Lower lobe of right lung (tissue), 2 donors: Measurements from ENCODE around the gene LRCH1. TPM values are rescaled to one million over a fixed set of nuclear protein-coding genes. Genes with fewer than 3 reads are reported as not detected.
"Not testable (repeated sequence)": the region's sequence is repeated elsewhere in the genome, so short reads cannot be mapped to it uniquely, and the experiment has no call there.

Source experiments
- ATAC-seq, 2 donors: fragments of 200-7000 bp; cut with Tn5 transposase; one replicate each; pipeline ENCODE4 v1.9.1; 2020 to 2022; ENCODE audit warnings: mild to moderate bottlenecking in 2 of 2, moderate library complexity in 2 of 2
- DNase-seq: peaks from one replicate; pipeline ENCODE4 v3.0.0-alpha.2; 2020
- H3K27ac ChIP-seq: fragments of 200-600 bp; one replicate; pipeline ENCODE4 v1.8.0; 2022
- H3K27me3 ChIP-seq: fragments of 200-600 bp; one replicate; pipeline ENCODE4 v1.8.0; 2022; ENCODE audit warnings: low read depth
- H3K36me3 ChIP-seq: fragments of 200-600 bp; one replicate; pipeline ENCODE4 v1.8.0; 2022; ENCODE audit warnings: mild to moderate bottlenecking
- H3K4me1 ChIP-seq: fragments of 200-600 bp; one replicate; pipeline ENCODE4 v1.8.0; 2022
- H3K4me3 ChIP-seq: fragments of 200-600 bp; one replicate; pipeline ENCODE4 v1.8.0; 2022; ENCODE audit warnings: mild to moderate bottlenecking
- H3K9me3 ChIP-seq: fragments of 200-600 bp; one replicate; pipeline ENCODE4 v1.8.0; 2022
- intact Hi-C: fragments of 100-400 bp; cut with DNase I; formaldehyde crosslinking; loops from one replicate; pipeline ENCODE4 v1.11.0; 2022
- total RNA-seq: library from RNA; stranded (reverse); fragmentation: NEBNext Ultra II Directional; extraction: Animal tissue kit (Norgen Biotek cat#: 25700); gene quantifications from one replicate; pipeline ENCODE4 v1.2.1, GENCODE V29; 2021
- TF ChIP-seq, protein P1 (sequence below): fragments of 200-600 bp; IDR thresholded peaks from one replicate; pipeline ENCODE4 v1.8.0; 2022; ENCODE audit warnings: antibody characterized with exemption, mild to moderate bottlenecking
- donor health status: DM: no; HTN: yes; CAD: no; lungs with severe emphysema.

Gene LRCH1
- total RNA-seq, 1 donor from 2014 or later = 25.9 TPM

DNA sequence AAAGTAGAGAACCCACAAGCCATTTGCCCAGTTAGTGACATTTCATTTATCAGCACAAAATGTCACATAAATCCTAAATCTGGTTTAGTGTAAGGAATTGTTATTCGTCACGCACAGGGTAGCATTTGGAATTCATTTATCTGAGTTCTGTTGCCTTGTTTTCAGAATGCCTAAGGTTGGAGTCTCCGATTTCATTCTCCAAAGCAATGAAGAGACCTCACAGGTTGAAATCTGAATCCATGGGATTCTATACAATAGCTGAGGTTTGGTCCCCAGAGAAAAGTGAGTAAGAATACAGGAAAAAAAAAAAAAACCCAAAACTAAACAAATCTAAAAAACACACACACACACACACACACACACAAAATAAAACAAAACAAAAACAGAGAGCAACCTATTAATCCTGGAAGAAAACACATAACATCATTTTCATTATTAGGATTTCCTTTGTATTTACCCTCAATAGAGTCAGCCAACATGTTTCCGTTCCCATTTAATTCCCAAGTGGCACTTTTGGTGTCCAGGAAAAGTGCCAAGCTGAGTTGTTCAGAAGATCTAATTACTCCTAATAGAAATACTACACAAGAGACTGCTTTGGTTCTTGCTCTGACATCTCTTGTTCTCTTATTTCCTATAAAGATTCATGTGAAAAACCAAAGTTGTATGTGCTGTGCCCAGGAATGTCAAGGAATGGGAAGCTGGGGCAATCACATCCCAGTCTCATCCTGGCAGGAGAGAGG is 36.2 kb upstream of the LRCH1 start:
- Histone ChIP-seq H3K27me3 (no peaks in the 10 kb centered on the region), H3K36me3 (no peaks in the 10 kb centered on the region), H3K4me1 (peaks cover 4% of the 10 kb centered on the region), H3K27ac (no peak overlapping the region), H3K4me3 (no peak overlapping the region), H3K9me3 (no peaks in the 10 kb centered on the region)
- TF ChIP-seq, protein P1, sequence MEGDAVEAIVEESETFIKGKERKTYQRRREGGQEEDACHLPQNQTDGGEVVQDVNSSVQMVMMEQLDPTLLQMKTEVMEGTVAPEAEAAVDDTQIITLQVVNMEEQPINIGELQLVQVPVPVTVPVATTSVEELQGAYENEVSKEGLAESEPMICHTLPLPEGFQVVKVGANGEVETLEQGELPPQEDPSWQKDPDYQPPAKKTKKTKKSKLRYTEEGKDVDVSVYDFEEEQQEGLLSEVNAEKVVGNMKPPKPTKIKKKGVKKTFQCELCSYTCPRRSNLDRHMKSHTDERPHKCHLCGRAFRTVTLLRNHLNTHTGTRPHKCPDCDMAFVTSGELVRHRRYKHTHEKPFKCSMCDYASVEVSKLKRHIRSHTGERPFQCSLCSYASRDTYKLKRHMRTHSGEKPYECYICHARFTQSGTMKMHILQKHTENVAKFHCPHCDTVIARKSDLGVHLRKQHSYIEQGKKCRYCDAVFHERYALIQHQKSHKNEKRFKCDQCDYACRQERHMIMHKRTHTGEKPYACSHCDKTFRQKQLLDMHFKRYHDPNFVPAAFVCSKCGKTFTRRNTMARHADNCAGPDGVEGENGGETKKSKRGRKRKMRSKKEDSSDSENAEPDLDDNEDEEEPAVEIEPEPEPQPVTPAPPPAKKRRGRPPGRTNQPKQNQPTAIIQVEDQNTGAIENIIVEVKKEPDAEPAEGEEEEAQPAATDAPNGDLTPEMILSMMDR = no peak
- no peak for DNase-seq
- ATAC-seq = peak in 1 of 2 donors; percentile 28
- intact Hi-C loops = no loop called here

DNA sequence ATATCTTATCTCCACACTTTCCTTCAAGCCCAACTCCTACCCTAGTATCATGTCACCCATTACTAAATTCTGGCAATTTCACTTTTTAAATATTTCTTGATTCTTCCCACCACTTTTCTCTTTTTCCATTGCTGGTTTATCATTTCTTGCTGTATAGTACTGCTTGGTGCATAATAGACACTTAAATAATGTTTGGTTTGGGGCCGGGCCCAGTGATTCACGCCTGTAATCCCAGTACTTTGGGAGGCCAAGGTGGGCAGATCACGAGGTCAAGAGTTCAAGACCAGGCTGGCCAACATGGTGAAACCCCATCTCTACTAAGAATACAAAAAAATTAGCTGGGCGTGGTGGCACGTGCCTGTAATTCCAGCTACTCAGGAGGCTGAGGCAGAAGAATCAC is 35.2 kb upstream of the LRCH1 start:
- H3K27ac ChIP-seq, ATAC-seq: not testable (repeated sequence)

DNA sequence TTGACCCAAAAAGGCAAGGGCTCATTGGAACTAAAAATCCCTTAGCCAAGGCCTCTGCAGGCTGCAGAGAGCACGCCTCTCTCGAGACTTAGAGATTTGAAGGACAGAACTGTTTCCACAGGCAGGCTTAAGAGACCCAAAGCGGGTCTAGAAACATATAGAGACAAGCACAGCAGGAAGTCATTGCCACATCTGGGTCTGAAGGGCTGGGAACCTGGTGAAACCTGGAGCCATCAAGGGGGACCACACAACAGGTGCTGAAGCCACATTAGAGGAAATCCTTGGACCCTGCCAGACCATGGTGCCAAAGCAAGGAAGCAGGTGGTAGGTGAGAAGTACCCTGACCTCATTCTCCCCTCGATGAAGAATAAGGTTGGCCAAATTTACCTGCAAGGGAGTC is 33.8 kb upstream of the LRCH1 start:
- ATAC-seq (no peak), DNase-seq (no peak)
- intact Hi-C loops = no loop called here
- H3K27ac ChIP-seq = no peak overlapping the region
- no peaks in the 10 kb centered on the region for H3K36me3 ChIP-seq
- H3K27me3 ChIP-seq = no peaks in the 10 kb centered on the region
- H3K9me3 ChIP-seq = no peaks in the 10 kb centered on the region
- H3K4me1 ChIP-seq = peaks cover 4% of the 10 kb centered on the region
- TF ChIP-seq, protein P1 = no peak
- no peak overlapping the region for H3K4me3 ChIP-seq

More for the DNA sequence above, 35.2 kb upstream of the LRCH1 start:
- DNase-seq, H3K9me3 ChIP-seq, H3K27me3 ChIP-seq, H3K36me3 ChIP-seq, intact Hi-C loops, H3K4me1 ChIP-seq, H3K4me3 ChIP-seq: not testable (repeated sequence)

DNA sequence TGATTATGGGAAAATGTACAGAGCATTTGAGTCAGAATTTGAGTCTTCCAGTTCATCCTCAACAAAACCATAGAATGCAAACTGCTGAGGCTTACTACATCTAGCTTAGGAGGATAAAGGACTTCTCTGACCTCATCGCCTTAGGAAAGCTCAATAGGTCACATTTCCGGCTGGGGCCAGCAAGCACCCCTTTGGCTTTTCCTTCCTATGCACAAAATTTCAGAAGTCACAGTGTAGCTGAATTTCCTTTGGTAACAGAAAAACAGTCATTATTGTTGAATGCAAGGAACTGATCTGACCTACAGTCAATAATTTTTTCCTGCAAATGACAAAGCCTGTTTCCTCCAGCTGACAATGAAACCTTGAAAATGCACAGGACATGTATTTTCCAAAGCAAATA is 32.8 kb upstream of the LRCH1 start:
- Histone ChIP-seq H3K27ac (no peak overlapping the region), H3K27me3 (no peaks in the 10 kb centered on the region), H3K36me3 (no peaks in the 10 kb centered on the region), H3K4me3 (no peak overlapping the region), H3K4me1 (peaks cover 4% of the 10 kb centered on the region), H3K9me3 (no peaks in the 10 kb centered on the region)
- TF ChIP-seq, protein P1 = no peak
- DNase-seq (no peak), ATAC-seq (no peak)
- intact Hi-C loops = no loop called here

DNA sequence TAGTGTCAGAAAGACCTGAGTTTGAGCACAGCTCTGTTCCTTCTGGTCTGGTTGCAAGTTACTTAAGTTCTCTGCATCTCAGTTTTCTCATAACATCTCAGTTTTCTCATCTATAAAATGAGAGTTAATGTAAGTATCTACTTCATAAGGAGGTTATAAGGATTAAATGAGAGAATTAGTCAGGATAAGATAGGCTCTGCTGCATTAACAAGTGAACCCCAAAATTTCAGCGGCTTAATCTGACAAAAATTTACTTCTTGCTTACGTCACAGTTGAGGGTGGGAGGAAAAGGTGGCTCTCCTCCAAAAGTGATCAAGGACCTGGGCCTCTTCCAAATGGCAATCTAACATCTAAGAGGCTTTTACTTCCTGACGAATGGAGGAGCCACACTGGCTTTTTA is 31.5 kb upstream of the LRCH1 start:
- no peak overlapping the region for H3K4me3 ChIP-seq
- H3K27me3 ChIP-seq = no peaks in the 10 kb centered on the region
- intact Hi-C loops = no loop called here
- no peak overlapping the region for H3K27ac ChIP-seq
- peaks cover 4% of the 10 kb centered on the region for H3K4me1 ChIP-seq
- no peaks in the 10 kb centered on the region for H3K36me3 ChIP-seq
- no peaks in the 10 kb centered on the region for H3K9me3 ChIP-seq
- ATAC-seq (no peak), DNase-seq (no peak)
- TF ChIP-seq, protein P1 = no peak

DNA sequence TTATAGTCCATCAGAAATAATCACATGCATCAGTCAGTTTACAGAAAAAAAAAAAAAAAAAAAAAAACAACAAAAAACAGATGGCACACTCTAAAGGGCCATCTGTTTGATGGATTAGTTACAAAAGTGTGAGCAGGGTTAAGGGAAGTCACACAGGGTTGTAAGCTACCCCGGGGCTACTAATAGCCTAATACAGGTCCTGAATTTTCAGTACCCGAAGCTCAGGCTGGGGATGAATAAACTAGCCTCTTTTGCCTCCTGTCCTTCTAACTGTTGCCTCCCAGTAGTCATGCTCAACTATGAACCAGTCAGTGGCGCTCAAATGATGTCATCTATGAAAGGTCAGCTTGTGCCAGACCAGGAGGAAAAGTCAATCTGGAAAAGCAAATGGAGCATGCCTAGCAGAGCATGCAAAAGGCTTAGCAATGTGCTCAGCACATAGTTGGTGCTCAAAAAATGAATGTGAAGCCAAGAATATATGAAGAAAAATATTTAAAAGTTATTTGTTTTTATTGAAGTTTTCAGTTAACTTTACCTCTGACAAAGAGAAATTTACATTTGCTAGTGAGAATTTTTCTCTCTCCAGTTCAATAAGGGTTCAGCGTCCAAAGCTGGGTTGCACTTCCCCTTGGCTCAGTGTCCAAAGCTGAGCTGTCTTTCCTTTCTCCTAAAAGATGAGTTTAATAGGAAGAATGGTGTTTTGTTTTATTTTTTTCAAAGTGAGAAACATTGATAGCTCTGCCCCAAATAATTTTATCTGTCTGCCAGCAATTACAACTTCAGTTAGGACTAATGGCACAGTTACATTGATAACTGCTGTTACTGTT is 30.8 kb upstream of the LRCH1 start:
- ATAC-seq (no peak), DNase-seq (no peak)
- Histone ChIP-seq H3K27ac (no peak overlapping the region), H3K27me3 (no peaks in the 10 kb centered on the region), H3K4me1 (peaks cover 4% of the 10 kb centered on the region), H3K4me3 (no peak overlapping the region), H3K9me3 (no peaks in the 10 kb centered on the region), H3K36me3 (no peaks in the 10 kb centered on the region)
- TF ChIP-seq, protein P1 = no peak
- intact Hi-C loops = no loop called here
